SIG-M5 (cell line): ENCODE data around the gene COQ3.

Experiments used
- DNase-seq: peaks from one replicate; lab custom pipeline; 2025; lab: John Stamatoyannopoulos, UW

COQ3 gene

DNA sequence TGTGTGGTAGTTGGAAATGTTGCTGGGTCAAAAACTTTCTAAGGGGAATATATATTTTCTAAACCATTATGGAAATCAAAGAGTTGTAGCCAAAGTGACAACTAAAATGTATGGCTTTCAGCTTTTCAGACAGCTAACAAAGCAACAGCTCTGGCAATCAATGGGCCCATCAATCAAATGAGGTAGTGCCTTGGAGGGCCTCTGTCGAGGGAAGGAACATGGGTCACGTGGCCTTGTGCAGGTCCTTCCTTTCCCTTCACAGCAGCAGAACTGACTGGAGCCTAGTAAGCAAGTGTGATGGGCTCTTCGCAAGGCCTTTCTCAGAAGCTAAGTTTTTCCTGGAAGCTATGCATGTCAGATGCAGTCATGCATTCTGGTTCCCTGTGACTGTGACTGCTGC, 62.5 kb downstream of the COQ3 start:
- DNase-seq: no peak

- no peak for DNase-seq
Observed at GRCh38 chr6:99330159-99330558, 63.8 kb downstream of the COQ3 start.

DNA sequence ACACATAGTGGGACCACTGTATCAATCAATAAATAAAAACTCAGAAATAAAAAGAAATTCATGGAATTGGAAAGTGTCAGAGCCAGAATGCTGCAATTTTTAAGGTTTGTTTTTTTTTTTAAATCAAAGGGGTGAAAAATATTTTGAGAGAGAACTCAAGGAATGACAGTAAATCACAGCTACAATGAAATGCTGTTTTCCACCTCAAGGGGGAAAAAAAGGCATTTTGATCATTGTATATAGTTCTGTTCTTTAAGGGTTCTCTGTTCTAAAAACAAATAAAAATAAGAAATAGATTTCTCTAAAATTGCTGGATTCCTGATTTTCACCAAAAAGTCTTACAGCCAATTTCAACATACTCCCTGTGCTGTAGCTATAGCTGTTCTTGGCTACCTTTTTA, 69.0 kb downstream of the COQ3 start:
- no peak for DNase-seq
